SKM-1 treated with dmso at 0.1 percent for 144 hours (cell line): ENCODE results near the gene RALB.
A peak's percentile ranks its signal among the peaks of the same experiment; 100 is the strongest.
"Not testable (repeated sequence)": the region's sequence is repeated elsewhere in the genome, so short reads cannot be mapped to it uniquely, and the experiment has no call there.

Source experiments
- DNase-seq: peaks from one replicate; lab custom pipeline; 2025; ENCODE audit not compliant: unreplicated experiment; lab: John Stamatoyannopoulos, UW

The RALB gene

GRCh38 chr2:120291401-120292311, 39.0 kb downstream of the RALB start:
- DNase-seq: no peak

DNA sequence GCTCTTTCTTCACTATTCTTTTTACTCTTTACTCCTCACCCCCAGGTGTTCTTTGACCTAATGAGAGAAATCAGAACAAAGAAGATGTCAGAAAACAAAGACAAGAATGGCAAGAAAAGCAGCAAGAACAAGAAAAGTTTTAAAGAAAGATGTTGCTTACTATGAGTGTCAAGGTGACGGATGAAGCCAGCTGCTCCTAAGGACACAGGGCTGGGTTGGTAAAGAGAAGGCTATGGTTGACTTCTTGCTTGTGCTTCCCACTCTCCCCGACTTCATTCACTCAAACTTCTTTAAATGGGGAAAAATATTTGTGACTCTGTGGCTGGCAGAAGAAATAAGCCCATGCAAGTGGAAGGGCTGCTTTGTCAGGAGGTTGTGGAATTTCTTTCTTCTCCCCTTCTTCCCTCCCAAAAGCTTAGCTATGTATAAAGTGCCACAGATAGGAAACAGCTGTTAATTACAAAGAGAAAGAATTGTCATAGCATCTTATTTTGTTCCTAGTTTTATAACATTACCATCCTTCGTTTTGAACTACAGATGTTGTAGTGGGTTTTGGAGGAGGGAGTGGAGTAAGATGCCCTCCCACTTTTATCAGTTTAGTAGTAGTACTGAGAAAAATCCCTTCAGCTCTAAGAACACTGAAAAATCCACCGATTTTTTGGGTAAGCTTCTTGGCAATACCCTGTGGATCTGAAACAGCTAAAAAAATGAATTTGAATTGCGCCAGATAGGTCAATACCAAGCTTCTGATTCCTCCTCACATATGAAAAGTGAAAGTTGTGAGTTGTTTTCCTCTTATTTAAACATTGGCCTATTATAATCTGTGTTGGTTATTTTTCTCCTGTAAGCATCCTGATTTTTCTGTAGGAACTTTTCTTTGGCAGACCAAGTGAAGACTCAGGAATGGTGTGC, 40.7 kb downstream of the RALB start:
- DNase-seq: no peak

GRCh38 chr2:120294008-120294340, 41.3 kb downstream of the RALB start:
- no peak for DNase-seq

- no peak for DNase-seq
Measured at GRCh38 chr2:120298173-120298835, 45.7 kb downstream of the RALB start.

DNA sequence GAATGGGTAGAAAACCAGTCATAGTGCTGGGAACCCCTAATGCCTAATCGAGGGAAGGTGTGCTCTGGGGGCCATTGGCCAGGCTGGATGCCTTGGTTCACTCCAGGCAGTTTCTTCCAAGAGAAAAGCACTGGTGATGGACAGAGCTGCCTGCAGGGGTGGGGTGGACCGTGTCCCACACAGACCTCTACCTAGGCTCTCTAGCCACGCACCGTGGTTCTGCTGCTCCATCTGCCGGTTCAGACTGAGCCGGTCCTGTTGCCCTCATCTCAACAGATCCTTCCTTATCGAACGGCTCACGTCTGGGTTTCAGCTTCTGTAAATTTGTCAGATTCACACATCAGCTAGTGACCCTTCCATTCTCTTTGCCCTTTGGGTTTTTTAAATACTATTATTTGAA, 46.4 kb downstream of the RALB start:
- no peak for DNase-seq

DNA sequence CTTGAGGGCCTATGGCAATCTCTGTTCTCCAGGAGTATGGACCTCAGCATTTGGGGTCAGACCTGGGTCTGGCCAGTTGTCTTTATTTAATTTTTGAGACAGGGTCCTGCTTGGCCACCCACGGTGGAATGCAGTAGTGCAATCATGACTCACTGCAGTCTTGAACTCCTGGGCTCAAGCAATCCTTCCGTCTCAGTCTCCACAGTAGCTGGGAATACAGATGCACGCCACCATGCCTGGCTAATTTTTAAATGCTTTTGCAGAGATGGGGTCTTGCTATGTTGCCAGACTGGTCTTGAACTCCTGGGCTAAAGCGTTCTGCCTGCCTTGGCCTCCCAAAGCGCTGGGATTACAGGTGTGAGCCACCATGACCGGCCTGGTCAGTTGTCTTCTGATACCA, 46.9 kb downstream of the RALB start:
- no peak for DNase-seq

DNA sequence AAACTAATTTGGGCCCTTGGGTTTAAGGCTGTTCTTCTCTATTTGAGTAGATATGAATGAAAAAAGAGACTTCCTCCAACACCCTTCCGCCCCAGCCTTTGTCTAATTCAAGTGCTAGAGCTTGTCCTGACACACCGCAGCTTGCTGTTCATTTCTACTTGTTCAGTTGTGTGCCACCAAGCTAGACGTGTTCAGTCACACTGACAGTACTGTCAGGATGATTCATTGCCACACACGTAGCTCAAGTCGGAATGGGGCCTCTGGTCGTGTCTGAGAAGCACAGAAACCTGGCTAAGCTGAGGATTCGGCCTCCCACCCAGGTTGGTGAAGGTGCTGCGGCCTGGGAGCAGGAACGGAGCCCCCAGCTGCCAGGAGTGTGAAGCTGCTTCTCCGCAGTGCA, 47.7 kb downstream of the RALB start:
- no peak for DNase-seq

DNA sequence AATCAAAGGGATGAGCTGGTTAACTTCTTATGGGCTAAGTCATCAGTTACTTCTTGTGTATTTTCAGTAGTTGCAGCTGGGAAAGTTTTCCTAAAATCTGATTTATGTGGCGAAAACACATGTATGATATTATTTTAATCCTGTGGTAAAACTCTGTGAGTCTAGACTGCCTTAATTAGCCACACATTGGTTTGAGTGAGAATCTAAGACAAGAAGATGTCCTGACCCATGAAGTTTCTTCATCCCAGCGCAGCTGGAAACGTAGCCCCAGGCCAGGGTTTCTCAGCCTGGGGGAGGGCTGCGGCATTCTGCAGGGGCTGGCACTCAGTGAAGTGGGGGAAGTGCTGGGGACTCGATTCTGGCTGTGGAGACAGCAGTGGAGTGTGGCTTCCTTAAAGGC, 48.6 kb downstream of the RALB start:
- DNase-seq: no peak

DNA sequence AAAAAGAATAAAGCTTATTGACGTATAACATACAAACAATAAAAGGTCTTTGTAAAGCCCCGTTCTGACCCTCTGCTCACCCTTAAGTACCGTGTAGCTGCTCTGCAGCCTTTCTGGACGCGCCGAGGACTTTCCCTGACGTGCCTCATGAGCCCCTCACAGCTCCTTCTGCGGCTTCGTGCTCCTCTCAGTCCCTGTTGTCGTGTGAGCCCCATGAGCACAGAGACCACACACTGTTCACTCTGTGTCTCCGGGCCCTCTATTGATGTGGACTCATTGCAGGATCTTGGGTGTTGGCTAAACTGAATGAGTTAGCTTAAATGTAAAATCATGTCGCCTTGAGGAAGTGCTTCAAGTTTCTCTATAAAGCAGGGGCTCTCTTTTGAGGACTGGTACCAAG, 49.6 kb downstream of the RALB start:
- DNase-seq: no peak

GRCh38 chr2:120303177-120303576, 50.5 kb downstream of the RALB start:
- DNase-seq: no peak

DNA sequence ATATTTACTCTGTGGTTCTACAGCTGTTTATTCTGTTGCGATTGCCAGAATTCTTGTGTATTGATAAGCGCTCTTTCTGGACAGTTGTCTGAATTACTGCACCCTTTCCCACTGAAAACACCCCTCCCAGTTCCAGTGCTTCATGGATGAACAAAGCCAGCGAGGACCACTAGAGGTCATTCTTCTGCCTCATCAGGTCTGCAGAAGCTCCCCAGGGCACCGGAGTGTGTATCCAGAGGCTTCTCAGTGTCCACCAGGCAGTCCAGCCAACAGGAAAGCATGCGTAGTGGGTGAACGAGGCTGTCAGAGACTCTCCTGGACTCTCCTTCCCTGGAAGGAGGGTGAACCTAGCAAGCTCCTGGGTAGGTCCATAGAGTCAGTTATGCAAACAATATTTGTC, 52.6 kb downstream of the RALB start:
- no peak for DNase-seq

- DNase-seq: peak; percentile 35
Measured at GRCh38 chr2:120305937-120306490, 53.4 kb downstream of the RALB start.

DNA sequence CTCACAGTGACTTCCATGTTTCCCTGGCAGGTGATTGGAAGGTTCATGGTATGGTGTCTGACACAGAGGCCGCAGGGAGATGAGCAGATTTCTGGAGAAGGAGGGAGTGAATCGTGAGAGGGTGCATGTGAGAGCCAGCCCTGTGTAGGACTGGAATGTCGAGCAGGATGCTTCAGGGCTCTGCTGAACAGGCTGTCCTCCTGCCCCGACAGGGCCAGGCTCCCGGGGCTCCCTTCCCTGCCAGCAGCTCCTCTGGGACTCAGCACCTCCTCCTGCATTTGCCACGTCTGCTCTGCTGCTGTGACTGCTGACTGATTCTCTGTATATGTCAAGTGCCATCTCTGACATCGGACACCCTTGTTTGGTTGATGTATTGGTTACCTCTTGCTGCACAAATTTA, 54.8 kb downstream of the RALB start:
- DNase-seq: no peak

DNA sequence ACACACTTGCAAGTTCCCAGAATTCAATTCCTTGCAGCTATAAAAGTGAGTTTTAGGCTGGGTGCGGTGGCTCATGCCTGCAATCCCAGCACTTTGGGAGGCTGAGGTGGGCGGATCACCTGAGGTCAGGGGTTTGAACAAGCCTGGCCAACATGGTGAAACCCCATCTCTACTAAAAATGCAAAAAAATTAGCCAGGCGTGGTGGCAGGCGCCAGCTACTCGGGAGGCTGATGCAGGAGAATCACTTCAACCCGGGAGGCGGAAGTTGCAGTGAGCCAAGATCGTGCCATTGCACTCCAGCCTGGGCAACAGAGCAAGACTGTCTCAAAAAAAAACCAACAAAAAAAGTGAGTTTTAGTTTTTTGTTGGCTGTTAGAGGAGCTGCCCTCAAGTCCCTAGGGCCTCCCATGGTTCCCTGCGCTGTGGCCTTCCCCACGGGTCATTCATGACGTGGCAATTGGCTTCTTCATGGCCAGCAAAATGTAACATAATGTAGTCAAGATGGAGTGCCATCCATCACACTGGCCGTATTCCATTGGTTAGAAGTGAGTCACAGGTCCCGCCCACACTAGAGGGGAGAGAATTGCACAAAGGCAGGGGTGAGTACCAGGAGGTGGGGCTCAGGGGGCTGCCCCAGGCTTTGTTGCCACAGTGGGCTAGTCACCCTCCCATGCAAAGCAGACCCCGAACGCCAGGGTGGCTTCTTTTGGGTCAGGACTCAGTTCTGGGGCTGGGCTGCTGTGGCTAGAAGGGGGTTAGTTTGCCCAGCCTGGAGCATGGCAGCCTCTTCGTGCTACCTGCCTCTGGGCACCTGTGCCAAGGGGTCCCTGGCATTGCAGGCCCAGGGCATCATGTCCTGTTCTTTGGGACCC, 55.6 kb downstream of the RALB start:
- DNase-seq: no peak

DNA sequence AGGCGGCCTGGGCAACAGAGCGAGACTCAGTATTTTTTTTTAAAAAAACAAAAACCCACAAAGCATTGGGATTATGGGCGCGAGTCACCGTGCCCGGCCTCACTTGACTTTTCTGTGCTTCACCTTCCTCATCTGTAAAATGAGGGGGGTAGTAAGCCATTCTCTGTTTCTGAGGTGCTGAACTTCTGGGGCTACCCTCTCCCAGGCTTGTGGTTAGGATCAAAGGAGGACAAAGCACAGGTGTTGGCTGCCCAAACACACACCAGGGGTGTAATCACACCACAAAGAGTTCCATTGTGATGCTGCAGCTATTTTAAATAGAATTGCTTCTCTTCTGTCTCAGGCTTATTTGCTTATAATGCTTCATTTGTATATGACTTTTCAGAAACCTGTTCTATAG, 57.5 kb downstream of the RALB start:
- no peak for DNase-seq

DNA sequence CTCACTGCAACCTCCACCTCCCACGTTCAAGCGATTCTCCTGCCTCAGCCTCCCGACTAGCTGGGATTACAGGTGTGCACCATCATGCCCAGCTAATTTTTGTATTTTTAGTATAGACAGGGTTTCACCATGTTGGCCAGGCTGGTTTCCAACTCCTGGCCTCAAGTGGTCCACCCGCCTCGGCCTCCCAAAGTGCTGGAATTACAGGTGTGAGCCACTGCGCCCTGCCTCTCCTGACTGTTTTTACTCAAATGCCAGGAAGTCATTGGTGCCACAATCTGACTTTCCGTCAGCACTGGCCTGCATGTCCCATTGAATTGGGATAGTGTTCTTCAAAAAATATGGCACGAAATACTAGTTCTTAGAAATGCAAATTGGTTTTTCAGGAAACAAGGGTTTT, 58.2 kb downstream of the RALB start:
- DNase-seq: not testable (repeated sequence)

DNA sequence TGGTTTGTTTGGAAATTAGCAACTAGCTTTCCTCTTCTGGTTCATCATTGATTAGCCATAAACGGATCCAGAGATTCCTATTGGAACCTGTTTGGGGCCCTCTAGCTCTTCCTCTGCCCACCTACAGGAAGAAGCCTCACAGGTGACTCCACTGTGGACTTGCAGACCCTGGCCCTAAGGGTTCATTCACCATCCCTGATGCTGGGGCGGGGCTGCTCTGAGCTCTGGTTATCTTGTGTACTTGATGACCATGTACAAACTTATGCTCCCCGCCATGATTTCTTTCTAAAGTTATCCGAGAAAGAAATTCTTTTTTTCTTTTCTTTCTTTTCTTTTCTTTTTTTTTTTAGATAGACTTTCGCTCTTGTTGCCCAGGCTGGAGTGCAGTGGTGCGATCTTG, 59.4 kb downstream of the RALB start:
- no peak for DNase-seq

- peak; percentile 57 for DNase-seq
Measured at GRCh38 chr2:120312860-120313694, 60.4 kb downstream of the RALB start.
